MM.1S (cell line): ENCODE measurements around the gene MACROD1.

Experiments
- DNase-seq: peaks from one replicate; pipeline ENCODE4 v3.0.0-alpha.2; 2015
- H2AFZ ChIP-seq: fragments of 300-600 bp; sonication (generic); 2 replicates; pipeline ENCODE4 v1.6.0; 2016; ENCODE audit warnings: antibody characterized with exemption, low read length
- H3F3A ChIP-seq: fragments of 300-600 bp; sonication (generic); 2 replicates; pipeline ENCODE4 v1.6.1; 2016; ENCODE audit warnings: mild to moderate bottlenecking, antibody characterized with exemption, low read length, moderate library complexity, mixed read lengths; ENCODE audit not compliant: insufficient read depth
- H3K27ac ChIP-seq: fragments of 300-600 bp; sonication (generic); 2 replicates; pipeline ENCODE4 v1.5.1; 2016; ENCODE audit warnings: mild to moderate bottlenecking, low read length
- H3K27me3 ChIP-seq: fragments of 300-600 bp; sonication (generic); replicated peaks from 2 replicates; pipeline ENCODE4 v1.6.0; 2016; ENCODE audit warnings: low read length; ENCODE audit not compliant: insufficient read depth
- H3K36me3 ChIP-seq: fragments of 300-600 bp; sonication (generic); replicated peaks from 2 replicates; pipeline ENCODE4 v1.6.1; 2016; ENCODE audit warnings: mild to moderate bottlenecking, low read length, mixed read lengths; ENCODE audit not compliant: insufficient read depth
- H3K4me1 ChIP-seq: fragments of 300-600 bp; sonication (generic); 2 replicates; pipeline ENCODE4 v1.6.1; 2016; ENCODE audit warnings: low read length, mixed read lengths
- H3K4me2 ChIP-seq: fragments of 300-600 bp; sonication (generic); 2 replicates; pipeline ENCODE4 v1.6.0; 2016; ENCODE audit warnings: low read depth, low read length
- H3K4me3 ChIP-seq: fragments of 300-600 bp; sonication (generic); 2 replicates; pipeline ENCODE4 v1.5.1; 2016; ENCODE audit warnings: low read length, mixed read lengths
- H3K79me2 ChIP-seq: fragments of 300-600 bp; sonication (generic); 2 replicates; pipeline ENCODE4 v1.6.1; 2016; ENCODE audit warnings: mixed run types, low read length, mixed read lengths
- H3K9ac ChIP-seq: fragments of 300-600 bp; sonication (generic); 2 replicates; pipeline ENCODE4 v1.6.1; 2016; ENCODE audit warnings: low read length, mixed read lengths
- H3K9me2 ChIP-seq: fragments of 300-600 bp; sonication (generic); replicated peaks from 2 replicates; pipeline ENCODE4 v1.6.1; 2016; ENCODE audit warnings: mild to moderate bottlenecking, low read length, mixed read lengths; ENCODE audit not compliant: insufficient read depth
- H3K9me3 ChIP-seq: fragments of 300-600 bp; sonication (generic); replicated peaks from 2 replicates; pipeline ENCODE4 v1.6.1; 2016; ENCODE audit warnings: mild to moderate bottlenecking, low read length, mixed read lengths; ENCODE audit not compliant: insufficient read depth
- H4K20me1 ChIP-seq: fragments of 300-600 bp; sonication (generic); 2 replicates; pipeline ENCODE4 v1.6.1; 2016; ENCODE audit warnings: mild to moderate bottlenecking, low read length, moderate library complexity, mixed read lengths; ENCODE audit not compliant: insufficient read depth
- EZH2 ChIP-seq: fragments of 300-600 bp; sonication (generic); optimal IDR thresholded peaks from 2 replicates; pipeline ENCODE3; 2017; ENCODE audit warnings: low read depth, mild to moderate bottlenecking, antibody characterized with exemption, low read length, mixed read lengths
- EZH2phosphoT487 ChIP-seq: fragments of 300-600 bp; sonication (generic); IDR thresholded peaks from 2 replicates; pipeline ENCODE4 v1.6.1; 2018; ENCODE audit warnings: antibody characterized with exemption, low read length
- TF ChIP-seq, protein P1 (sequence below): fragments of 300-600 bp; sonication (generic); IDR thresholded peaks from 2 replicates; pipeline ENCODE4 v1.5.1; 2016; ENCODE audit warnings: antibody characterized with exemption, low read length, mixed read lengths

Gene MACROD1

DNA sequence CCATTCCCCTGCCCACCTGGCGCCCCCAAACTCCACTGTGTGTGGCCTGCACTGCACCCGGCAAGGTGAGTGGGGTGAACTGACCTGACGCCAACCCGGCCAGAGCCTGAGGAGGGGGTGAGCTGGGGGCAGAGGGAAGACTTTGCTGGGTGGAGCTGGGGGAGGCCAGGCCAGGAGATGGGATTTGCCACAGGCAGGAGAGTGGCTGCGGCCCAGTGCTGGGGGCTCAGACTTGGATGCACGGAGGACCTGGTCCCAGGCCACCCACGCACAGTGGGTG lies 148.0 kb downstream of the MACROD1 start:
- no peak for DNase-seq
- no peaks in the 10 kb centered on the region for H3K36me3 ChIP-seq
- no peaks in the 10 kb centered on the region for H3K4me1 ChIP-seq
- H2AFZ ChIP-seq = no peak overlapping the region
- no peaks in the 10 kb centered on the region for H3K9me2 ChIP-seq
- no peaks in the 10 kb centered on the region for H3K9me3 ChIP-seq
- H3K9ac ChIP-seq = no peak overlapping the region
- no peaks in the 10 kb centered on the region for H3F3A ChIP-seq
- no peak overlapping the region for H3K4me2 ChIP-seq
- no peaks in the 10 kb centered on the region for H3K79me2 ChIP-seq
- H4K20me1 ChIP-seq = no peaks in the 10 kb centered on the region
- H3K4me3 ChIP-seq = no peak overlapping the region
- no peaks in the 10 kb centered on the region for H3K27me3 ChIP-seq
- TF ChIP-seq, protein P1, sequence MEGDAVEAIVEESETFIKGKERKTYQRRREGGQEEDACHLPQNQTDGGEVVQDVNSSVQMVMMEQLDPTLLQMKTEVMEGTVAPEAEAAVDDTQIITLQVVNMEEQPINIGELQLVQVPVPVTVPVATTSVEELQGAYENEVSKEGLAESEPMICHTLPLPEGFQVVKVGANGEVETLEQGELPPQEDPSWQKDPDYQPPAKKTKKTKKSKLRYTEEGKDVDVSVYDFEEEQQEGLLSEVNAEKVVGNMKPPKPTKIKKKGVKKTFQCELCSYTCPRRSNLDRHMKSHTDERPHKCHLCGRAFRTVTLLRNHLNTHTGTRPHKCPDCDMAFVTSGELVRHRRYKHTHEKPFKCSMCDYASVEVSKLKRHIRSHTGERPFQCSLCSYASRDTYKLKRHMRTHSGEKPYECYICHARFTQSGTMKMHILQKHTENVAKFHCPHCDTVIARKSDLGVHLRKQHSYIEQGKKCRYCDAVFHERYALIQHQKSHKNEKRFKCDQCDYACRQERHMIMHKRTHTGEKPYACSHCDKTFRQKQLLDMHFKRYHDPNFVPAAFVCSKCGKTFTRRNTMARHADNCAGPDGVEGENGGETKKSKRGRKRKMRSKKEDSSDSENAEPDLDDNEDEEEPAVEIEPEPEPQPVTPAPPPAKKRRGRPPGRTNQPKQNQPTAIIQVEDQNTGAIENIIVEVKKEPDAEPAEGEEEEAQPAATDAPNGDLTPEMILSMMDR = no peak
- no peak for TF ChIP-seq EZH2
- TF ChIP-seq EZH2phosphoT487 = no peak
- no peak overlapping the region for H3K27ac ChIP-seq

DNA sequence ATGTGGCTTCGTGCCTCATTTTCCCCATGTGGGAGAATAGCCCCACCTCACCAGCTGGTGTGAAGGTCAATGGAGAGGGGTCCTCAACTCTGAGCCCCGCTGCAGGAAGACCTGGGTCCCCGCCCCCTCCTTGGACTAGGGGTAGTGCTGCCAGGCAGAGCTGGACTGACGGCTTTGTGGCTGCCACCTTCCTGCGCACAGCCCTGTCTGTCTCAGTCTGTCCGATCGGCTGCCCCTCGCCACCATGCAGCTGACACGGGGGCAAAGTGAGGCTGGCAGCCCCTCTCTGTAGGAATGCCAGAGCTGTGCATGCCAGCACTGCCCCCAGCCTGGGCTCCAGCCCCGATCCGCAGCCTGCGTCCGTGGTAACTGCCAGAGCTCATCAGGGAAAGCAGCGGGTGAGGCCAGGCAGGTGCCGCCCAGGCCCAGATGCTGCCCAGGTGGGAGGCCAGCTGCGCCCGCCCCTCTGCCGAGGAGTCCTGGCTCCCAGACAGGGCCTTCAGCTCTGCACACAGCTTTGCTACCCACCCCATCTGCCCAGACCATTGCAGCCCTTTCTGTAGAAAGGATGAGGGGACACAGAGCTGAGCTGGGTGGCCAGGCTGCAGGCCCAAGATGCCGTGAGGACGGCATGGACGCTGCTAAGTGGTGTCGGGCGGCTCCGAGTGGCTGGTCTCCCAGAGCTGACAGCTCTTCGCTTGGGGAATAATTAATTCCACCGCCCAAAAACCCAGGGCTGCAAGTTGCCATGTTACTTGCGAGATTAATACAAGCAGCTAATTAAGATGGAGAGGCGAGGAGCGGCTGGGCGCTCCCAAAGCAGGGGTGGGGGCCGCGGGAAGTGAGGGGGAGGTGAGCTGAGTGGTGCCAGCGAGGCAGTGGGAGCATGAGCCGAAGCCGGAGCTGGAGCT lies 149.7 kb downstream of the MACROD1 start:
- no peaks in the 10 kb centered on the region for H3K9me3 ChIP-seq
- no peaks in the 10 kb centered on the region for H3K79me2 ChIP-seq
- no peak for TF ChIP-seq EZH2phosphoT487
- TF ChIP-seq, protein P1 = no peak
- no peak for TF ChIP-seq EZH2
- DNase-seq = no peak
- H3F3A ChIP-seq = no peaks in the 10 kb centered on the region
- H3K4me2 ChIP-seq = no peak overlapping the region
- H3K4me3 ChIP-seq = no peak overlapping the region
- H4K20me1 ChIP-seq = no peaks in the 10 kb centered on the region
- no peaks in the 10 kb centered on the region for H3K9me2 ChIP-seq
- no peaks in the 10 kb centered on the region for H3K4me1 ChIP-seq
- H2AFZ ChIP-seq = no peak overlapping the region
- H3K27ac ChIP-seq = no peak overlapping the region
- no peak overlapping the region for H3K9ac ChIP-seq
- H3K27me3 ChIP-seq = no peaks in the 10 kb centered on the region
- no peaks in the 10 kb centered on the region for H3K36me3 ChIP-seq

DNA sequence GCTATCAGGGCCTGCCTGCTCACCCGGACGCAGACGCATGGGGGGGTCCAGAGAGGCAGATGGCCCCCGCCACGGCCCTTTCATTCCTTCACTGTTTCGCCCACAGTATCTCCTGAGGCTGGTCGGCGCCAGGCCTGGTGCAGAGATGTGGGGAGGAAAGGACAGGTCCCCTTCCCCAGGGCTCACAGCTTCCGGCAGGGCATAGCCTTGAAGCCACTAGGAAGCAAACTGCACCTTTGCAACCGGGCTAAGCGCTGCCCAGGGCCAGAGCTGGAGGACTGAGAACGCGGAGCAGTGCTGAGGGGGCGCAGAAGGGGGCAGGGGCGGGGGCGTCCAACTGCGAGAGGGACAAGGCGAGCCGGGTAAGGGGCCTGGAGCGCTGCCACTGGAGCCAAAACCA lies 150.4 kb downstream of the MACROD1 start:
- H3K79me2 ChIP-seq = no peaks in the 10 kb centered on the region
- no peaks in the 10 kb centered on the region for H3K36me3 ChIP-seq
- no peak overlapping the region for H3K9ac ChIP-seq
- TF ChIP-seq, protein P1 = no peak
- TF ChIP-seq EZH2 = no peak
- no peak for TF ChIP-seq EZH2phosphoT487
- no peaks in the 10 kb centered on the region for H3K9me3 ChIP-seq
- no peaks in the 10 kb centered on the region for H3F3A ChIP-seq
- no peak overlapping the region for H3K27ac ChIP-seq
- no peak overlapping the region for H2AFZ ChIP-seq
- H4K20me1 ChIP-seq = no peaks in the 10 kb centered on the region
- H3K9me2 ChIP-seq = no peaks in the 10 kb centered on the region
- H3K27me3 ChIP-seq = no peaks in the 10 kb centered on the region
- H3K4me3 ChIP-seq = no peak overlapping the region
- no peak overlapping the region for H3K4me2 ChIP-seq
- H3K4me1 ChIP-seq = no peaks in the 10 kb centered on the region
- no peak for DNase-seq
